WTC11 (cell line): ENCODE data around the gene RRAD. TPM values are rescaled to one million over a fixed set of nuclear protein-coding genes. Genes with fewer than 3 reads are reported as not detected.
A peak's percentile ranks its signal among the peaks of the same experiment; 100 is the strongest.

Source experiments
- ATAC-seq: fragments of 200-7000 bp; cut with Tn5 transposase; 2 replicates; pipeline ENCODE4 v1.10.0; 2021; ENCODE audit warnings: mild to moderate bottlenecking, moderate library complexity
- CTCF ChIA-PET: fragments of 300-600 bp; sonication (Branson Sonifier 250); formaldehyde crosslinking; loops from one replicate; lab custom pipeline; 2021; ENCODE audit warnings: antibody characterized with exemption; lab: Charles Lee
- POLR2A ChIA-PET: fragments of 350-600 bp; sonication (Branson Sonifier 250); formaldehyde crosslinking; loops from one replicate; lab custom pipeline; 2021; ENCODE audit warnings: antibody characterized with exemption; lab: Charles Lee
- DNase-seq: peaks from one replicate; pipeline ENCODE4 v3.0.0; 2021; ENCODE audit warnings: low spot score
- H3K27ac Mint-ChIP-seq: 2 replicates; pipeline ENCODE4 v1.8.0; 2021; ENCODE audit warnings: mixed read lengths
- H3K27me3 Mint-ChIP-seq: 2 replicates; pipeline ENCODE4 v1.8.0; 2021; ENCODE audit warnings: low read depth, mild to moderate bottlenecking, moderate library complexity, mixed read lengths
- H3K36me3 Mint-ChIP-seq: 2 replicates; pipeline ENCODE4 v1.8.0; 2021; ENCODE audit warnings: mixed read lengths
- H3K4me1 Mint-ChIP-seq: 2 replicates; pipeline ENCODE4 v1.8.0; 2022; ENCODE audit warnings: mixed read lengths
- H3K4me3 Mint-ChIP-seq: 2 replicates; pipeline ENCODE4 v1.8.0; 2021; ENCODE audit warnings: mild to moderate bottlenecking, moderate library complexity, mixed read lengths
- H3K9me3 Mint-ChIP-seq: 2 replicates; pipeline ENCODE4 v1.8.0; 2021; ENCODE audit warnings: mixed read lengths
- CBFB ChIP-seq: sonication (generic); formaldehyde crosslinking; IDR thresholded peaks from 2 replicates; pipeline ENCODE4 v1.8.1; 2022; ENCODE audit warnings: mild to moderate bottlenecking, low read depth, missing genetic modification reagents
- FOXJ3 ChIP-seq: sonication (generic); formaldehyde crosslinking; IDR thresholded peaks from 2 replicates; pipeline ENCODE4 v1.9.0; 2021; ENCODE audit warnings: missing genetic modification reagents, mild to moderate bottlenecking, borderline replicate concordance
- FOXK1 ChIP-seq: sonication (generic); formaldehyde crosslinking; IDR thresholded peaks from 2 replicates; pipeline ENCODE4 v1.8.0; 2022; ENCODE audit warnings: mild to moderate bottlenecking, moderate library complexity, missing genetic modification reagents
- GABPB1 ChIP-seq: sonication (generic); formaldehyde crosslinking; IDR thresholded peaks from 2 replicates; pipeline ENCODE4 v1.8.1; 2023; ENCODE audit warnings: mild to moderate bottlenecking, missing genetic modification reagents
- NFATC4 ChIP-seq: fragments of 250-450 bp; sonication (Bioruptor Pico); IDR thresholded peaks from 2 replicates; pipeline ENCODE4 v1.9.0; 2021; ENCODE audit warnings: mild to moderate bottlenecking
- NFE2L1 ChIP-seq: sonication (generic); formaldehyde crosslinking; IDR thresholded peaks from 2 replicates; pipeline ENCODE4 v1.8.1; 2023; ENCODE audit warnings: missing genetic modification reagents
- RORB ChIP-seq: fragments of 250-450 bp; sonication (Bioruptor Pico); IDR thresholded peaks from 2 replicates; pipeline ENCODE4 v1.9.0; 2021; ENCODE audit warnings: mild to moderate bottlenecking
- TEAD1 ChIP-seq: sonication (generic); formaldehyde crosslinking; IDR thresholded peaks from 2 replicates; pipeline ENCODE4 v1.8.0; 2022; ENCODE audit warnings: mild to moderate bottlenecking, missing genetic modification reagents
- ZNF396 ChIP-seq: fragments of 250-450 bp; sonication (Bioruptor Pico); IDR thresholded peaks from 2 replicates; pipeline ENCODE4 v1.8.0; 2021; ENCODE audit warnings: mild to moderate bottlenecking, moderate library complexity, borderline replicate concordance
- ZNF423 ChIP-seq: fragments of 250-450 bp; sonication (Bioruptor Pico); IDR thresholded peaks from 2 replicates; pipeline ENCODE4 v2.1.2; 2022; ENCODE audit warnings: mild to moderate bottlenecking, moderate library complexity
- ZNF671 ChIP-seq: fragments of 250-450 bp; sonication (Bioruptor Pico); IDR thresholded peaks from 2 replicates; pipeline ENCODE4 v1.8.0; 2021; ENCODE audit warnings: mild to moderate bottlenecking
- total RNA-seq: library from RNA; stranded (reverse); gene quantifications from 3 replicates; pipeline ENCODE4 v1.2.3, GENCODE V29; 2021
- TF ChIP-seq, protein P1 (sequence below): sonication (generic); formaldehyde crosslinking; IDR thresholded peaks from 2 replicates; pipeline ENCODE4 v1.8.0; 2023; ENCODE audit warnings: mild to moderate bottlenecking, missing genetic modification reagents
- TF ChIP-seq, protein P2 (sequence below): sonication (generic); formaldehyde crosslinking; IDR thresholded peaks from 2 replicates; pipeline ENCODE4 v1.8.0; 2022; ENCODE audit warnings: missing genetic modification reagents
- TF ChIP-seq, protein P3 (sequence below): fragments of 250-450 bp; sonication (Bioruptor Pico); IDR thresholded peaks from 2 replicates; pipeline ENCODE4 v1.9.0; 2021; ENCODE audit warnings: mild to moderate bottlenecking
- TF ChIP-seq, protein P4 (sequence below): fragments of 250-450 bp; sonication (Bioruptor Pico); IDR thresholded peaks from 2 replicates; pipeline ENCODE4 v1.9.0; 2021; ENCODE audit warnings: moderate library complexity, mild to moderate bottlenecking, inconsistent platforms, borderline replicate concordance
- TF ChIP-seq, protein P5 (sequence below): sonication (generic); formaldehyde crosslinking; IDR thresholded peaks from 2 replicates; pipeline ENCODE4 v1.8.0; 2023; ENCODE audit warnings: missing genetic modification reagents

The RRAD gene
- total RNA-seq, 1 experiment from 2014 or later, result 0.52 TPM

DNA sequence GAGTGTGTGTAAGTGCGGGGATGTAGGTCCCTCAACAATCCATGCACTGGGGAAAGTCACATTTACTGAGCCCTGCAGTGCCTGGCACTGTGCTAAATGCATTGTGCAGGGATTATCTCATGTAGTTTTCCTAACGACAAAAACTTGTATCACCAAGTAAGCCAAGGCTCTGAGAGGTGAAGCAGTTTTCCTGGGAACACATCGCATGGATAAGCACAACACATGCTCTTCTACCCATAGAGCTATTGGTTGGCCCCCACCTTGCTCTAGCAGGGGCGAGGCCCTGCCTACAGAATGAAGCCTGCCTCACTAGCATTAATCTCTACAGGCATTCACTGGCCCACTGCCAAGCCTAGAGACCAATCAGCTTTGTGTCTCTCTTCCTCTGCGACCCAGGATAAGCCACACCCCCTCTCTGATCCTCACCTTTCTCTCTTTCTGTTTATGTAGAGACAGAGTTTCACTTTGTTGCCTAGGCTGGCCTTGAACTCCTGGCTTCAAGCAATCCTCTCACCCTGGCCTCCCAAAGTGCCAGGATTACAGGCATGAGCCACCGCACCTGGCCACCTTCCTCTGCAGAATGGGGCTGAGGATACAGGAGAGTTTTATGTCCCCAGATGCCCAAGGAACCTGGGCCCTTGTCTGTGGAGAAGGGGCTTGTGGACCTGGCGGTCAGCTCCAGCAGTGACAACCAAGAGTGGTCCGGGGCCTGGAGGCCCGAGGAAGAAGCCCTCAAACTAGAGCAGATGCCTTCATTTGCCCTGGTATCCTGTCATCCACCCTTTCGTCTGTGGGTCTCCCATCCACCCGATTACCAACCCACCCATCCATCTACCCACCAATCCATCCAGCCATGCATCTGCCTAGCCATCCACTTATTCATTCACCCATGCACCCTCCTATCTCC lies 19.4 kb downstream of the RRAD start:
- ChIA-PET CTCF (interaction anchor here (0.7 to 5.4 kb wide), 8 partner anchors 11 to 263 kb away, joined by 3 to 57 read pairs (median 4); partner anchors contain the start of genes CES3, NAE1 and RRAD), POLR2A (no interaction called here)
- ATAC-seq, result peak; percentile 90
- Mint-ChIP-seq H3K36me3 (no peaks in the 10 kb centered on the region), H3K9me3 (no peaks in the 10 kb centered on the region), H3K27me3 (peaks cover 15% of the 10 kb centered on the region), H3K4me3 (no peak overlapping the region), H3K4me1 (peaks cover 5% of the 10 kb centered on the region; the same call in 1 of the 2 replicates), H3K27ac (peak overlapping the region; percentile 88)
- peak; percentile 55 for DNase-seq
- TF ChIP-seq GABPB1 (CRISPR knock-in tag) (peak; percentile 29; the same call in 1 of the 2 replicates), FOXK1 (CRISPR knock-in tag) (no peak), TEAD1 (CRISPR knock-in tag) (no peak)

DNA sequence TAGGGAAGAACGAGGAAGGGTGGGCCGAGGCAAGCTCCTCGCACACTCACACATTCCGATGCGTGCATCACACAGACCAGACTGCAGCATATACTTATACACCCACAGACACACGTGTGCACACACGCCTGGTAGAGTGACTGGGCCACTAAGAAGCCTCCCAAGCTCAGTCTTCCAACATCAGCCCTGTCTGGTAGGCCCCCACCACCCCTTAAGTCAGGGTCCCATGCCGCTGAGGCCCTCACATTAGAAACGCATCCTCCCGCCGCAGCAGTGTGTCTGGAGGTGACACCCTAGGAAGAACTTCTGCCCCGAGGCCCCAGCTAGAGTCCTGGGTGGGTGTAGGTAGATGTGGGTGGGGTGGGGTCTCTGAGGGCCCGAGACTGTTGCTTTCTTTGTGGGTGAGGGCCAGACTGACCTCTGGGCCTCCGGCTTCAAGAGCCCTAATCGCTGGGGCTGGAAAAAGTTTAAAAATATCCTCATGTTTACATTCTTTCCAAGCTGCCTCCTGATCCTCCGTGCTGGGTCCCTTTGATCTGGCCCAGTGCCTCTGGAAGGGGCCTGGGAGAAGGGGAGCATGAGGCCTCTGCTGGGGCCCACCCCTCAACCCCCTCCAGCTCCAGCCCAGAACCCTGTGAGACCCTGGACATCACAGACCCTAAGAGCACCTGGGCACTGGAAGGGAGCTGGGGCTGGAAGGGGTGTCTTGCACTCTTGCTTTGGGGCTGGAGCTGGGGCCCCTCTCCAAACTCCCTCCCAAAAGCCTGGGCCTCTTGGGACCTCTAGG lies 20.3 kb downstream of the RRAD start:
- ChIA-PET POLR2A (no interaction called here), CTCF (interaction anchor here (0.7 to 5.4 kb wide), 11 partner anchors 10 to 264 kb away, joined by 3 to 57 read pairs (median 4); partner anchors contain the start of genes CDH16, CES3, NAE1 and RRAD)
- TF ChIP-seq ZNF671, result no peak
- TF ChIP-seq NFATC4, result no peak
- TF ChIP-seq GABPB1 (CRISPR knock-in tag), result 0 out of 2 replicates have a peak, but pooled peaks have one; percentile 28
- no peak for TF ChIP-seq ZNF396
- peaks cover 15% of the 10 kb centered on the region for H3K27me3 Mint-ChIP-seq
- no peaks in the 10 kb centered on the region for H3K36me3 Mint-ChIP-seq
- no peak overlapping the region for H3K4me3 Mint-ChIP-seq
- ATAC-seq, result no peak
- H3K9me3 Mint-ChIP-seq, result no peaks in the 10 kb centered on the region
- H3K27ac Mint-ChIP-seq, result no peak overlapping the region
- DNase-seq, result no peak
- peaks cover 6% of the 10 kb centered on the region for H3K4me1 Mint-ChIP-seq

DNA sequence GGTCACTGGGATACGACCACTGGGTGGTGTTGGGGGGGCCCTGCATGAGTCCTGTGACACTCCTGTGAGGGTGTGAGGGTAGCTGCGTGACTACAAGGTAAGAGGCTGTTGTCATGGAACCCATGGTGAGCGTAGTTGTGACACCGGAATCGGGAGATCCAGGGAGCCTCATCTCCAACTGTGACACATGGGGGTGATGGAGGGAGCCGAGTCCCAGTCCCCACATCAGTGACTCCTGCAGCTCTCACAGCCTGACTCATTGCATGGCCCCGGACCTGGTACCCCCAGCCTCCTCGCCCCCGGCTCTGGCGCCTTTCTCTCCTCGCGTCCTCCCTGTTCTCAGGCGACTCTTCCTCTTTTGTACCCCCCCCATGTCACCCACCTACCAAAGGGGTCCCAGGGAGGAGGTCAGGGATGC lies 20.9 kb downstream of the RRAD start:
- CTCF ChIA-PET, result interaction anchor here (0.9 to 5.4 kb wide), 5 partner anchors 9 to 37 kb away, joined by 3 to 57 read pairs (median 10); partner anchors contain the start of genes CDH16 and RRAD
- DNase-seq, result no peak
- POLR2A ChIA-PET, result no interaction called here

DNA sequence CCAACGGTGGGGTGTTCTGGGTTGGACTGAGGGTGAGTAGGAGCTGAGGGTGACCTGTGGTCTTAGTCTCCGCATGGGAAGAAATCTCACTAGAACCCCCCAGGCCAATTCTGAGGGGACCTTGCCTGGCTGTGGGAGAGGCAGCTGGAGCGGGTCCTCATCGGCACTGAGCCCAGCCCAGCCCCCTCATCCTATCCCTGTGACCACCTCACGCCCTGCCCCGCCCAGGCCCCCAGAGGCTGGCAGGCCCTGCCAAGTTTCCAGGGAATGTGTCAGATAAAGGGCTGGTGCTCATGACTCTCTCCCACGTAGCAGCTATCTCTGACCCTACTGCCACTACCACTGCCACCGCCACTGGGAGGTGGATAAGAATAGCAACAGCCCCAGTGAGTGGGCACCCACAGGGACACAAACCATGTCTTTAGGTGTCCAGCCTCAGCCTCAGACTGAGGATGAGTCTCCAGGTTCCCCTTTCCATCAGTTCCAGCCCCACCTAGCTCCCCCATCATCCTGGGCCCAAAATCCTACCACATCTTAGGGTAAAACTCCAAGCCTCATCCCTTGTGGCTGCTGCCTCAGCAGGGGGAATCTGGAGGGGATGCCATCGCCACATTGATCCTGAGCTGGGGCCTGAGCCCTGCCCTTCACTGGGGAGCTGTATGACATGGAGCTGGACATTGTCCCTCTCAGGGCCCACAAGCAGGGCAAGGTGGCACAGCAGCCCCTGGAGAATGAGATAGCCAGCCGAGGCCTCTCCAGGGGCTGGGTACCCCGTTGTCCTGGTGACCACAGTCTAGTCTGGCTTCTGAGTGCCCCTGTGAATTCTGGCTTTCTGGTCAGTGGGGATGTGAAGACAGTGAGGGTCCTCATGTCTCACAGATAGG lies 21.5 kb downstream of the RRAD start:
- ATAC-seq, result no peak
- ChIA-PET CTCF (interaction anchor here (0.9 to 5.4 kb wide), 7 partner anchors 9 to 73 kb away, joined by 3 to 57 read pairs (median 6); partner anchors contain the start of genes CDH16, NAE1 and RRAD), POLR2A (no interaction called here)
- H3K27ac Mint-ChIP-seq, result no peak overlapping the region
- peaks cover 13% of the 10 kb centered on the region for H3K4me1 Mint-ChIP-seq
- peaks cover 12% of the 10 kb centered on the region for H3K27me3 Mint-ChIP-seq
- no peaks in the 10 kb centered on the region for H3K36me3 Mint-ChIP-seq
- no peak for DNase-seq
- no peak overlapping the region for H3K4me3 Mint-ChIP-seq
- H3K9me3 Mint-ChIP-seq, result no peaks in the 10 kb centered on the region
- TF ChIP-seq, protein P1, sequence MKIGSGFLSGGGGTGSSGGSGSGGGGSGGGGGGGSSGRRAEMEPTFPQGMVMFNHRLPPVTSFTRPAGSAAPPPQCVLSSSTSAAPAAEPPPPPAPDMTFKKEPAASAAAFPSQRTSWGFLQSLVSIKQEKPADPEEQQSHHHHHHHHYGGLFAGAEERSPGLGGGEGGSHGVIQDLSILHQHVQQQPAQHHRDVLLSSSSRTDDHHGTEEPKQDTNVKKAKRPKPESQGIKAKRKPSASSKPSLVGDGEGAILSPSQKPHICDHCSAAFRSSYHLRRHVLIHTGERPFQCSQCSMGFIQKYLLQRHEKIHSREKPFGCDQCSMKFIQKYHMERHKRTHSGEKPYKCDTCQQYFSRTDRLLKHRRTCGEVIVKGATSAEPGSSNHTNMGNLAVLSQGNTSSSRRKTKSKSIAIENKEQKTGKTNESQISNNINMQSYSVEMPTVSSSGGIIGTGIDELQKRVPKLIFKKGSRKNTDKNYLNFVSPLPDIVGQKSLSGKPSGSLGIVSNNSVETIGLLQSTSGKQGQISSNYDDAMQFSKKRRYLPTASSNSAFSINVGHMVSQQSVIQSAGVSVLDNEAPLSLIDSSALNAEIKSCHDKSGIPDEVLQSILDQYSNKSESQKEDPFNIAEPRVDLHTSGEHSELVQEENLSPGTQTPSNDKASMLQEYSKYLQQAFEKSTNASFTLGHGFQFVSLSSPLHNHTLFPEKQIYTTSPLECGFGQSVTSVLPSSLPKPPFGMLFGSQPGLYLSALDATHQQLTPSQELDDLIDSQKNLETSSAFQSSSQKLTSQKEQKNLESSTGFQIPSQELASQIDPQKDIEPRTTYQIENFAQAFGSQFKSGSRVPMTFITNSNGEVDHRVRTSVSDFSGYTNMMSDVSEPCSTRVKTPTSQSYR, result no peak
- TF ChIP-seq FOXJ3 (CRISPR knock-in tag) (no peak), NFATC4 (no peak), RORB (CRISPR knock-in tag) (no peak), NFE2L1 (no peak), CBFB (no peak)
- TF ChIP-seq, protein P2, sequence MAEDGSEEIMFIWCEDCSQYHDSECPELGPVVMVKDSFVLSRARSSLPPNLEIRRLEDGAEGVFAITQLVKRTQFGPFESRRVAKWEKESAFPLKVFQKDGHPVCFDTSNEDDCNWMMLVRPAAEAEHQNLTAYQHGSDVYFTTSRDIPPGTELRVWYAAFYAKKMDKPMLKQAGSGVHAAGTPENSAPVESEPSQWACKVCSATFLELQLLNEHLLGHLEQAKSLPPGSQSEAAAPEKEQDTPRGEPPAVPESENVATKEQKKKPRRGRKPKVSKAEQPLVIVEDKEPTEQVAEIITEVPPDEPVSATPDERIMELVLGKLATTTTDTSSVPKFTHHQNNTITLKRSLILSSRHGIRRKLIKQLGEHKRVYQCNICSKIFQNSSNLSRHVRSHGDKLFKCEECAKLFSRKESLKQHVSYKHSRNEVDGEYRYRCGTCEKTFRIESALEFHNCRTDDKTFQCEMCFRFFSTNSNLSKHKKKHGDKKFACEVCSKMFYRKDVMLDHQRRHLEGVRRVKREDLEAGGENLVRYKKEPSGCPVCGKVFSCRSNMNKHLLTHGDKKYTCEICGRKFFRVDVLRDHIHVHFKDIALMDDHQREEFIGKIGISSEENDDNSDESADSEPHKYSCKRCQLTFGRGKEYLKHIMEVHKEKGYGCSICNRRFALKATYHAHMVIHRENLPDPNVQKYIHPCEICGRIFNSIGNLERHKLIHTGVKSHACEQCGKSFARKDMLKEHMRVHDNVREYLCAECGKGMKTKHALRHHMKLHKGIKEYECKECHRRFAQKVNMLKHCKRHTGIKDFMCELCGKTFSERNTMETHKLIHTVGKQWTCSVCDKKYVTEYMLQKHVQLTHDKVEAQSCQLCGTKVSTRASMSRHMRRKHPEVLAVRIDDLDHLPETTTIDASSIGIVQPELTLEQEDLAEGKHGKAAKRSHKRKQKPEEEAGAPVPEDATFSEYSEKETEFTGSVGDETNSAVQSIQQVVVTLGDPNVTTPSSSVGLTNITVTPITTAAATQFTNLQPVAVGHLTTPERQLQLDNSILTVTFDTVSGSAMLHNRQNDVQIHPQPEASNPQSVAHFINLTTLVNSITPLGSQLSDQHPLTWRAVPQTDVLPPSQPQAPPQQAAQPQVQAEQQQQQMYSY (CRISPR knock-in tag), result no peak

More for the DNA sequence above, 20.9 kb downstream of the RRAD start:
- Mint-ChIP-seq H3K36me3 (no peaks in the 10 kb centered on the region), H3K27ac (no peak overlapping the region), H3K4me3 (no peak overlapping the region), H3K9me3 (no peaks in the 10 kb centered on the region), H3K27me3 (peaks cover 12% of the 10 kb centered on the region), H3K4me1 (peaks cover 13% of the 10 kb centered on the region)
- no peak for ATAC-seq
- TF ChIP-seq, protein P3, sequence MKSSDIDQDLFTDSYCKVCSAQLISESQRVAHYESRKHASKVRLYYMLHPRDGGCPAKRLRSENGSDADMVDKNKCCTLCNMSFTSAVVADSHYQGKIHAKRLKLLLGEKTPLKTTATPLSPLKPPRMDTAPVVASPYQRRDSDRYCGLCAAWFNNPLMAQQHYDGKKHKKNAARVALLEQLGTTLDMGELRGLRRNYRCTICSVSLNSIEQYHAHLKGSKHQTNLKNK (CRISPR knock-in tag), result no peak
- TF ChIP-seq ZNF423 (CRISPR knock-in tag), result no peak
- TF ChIP-seq, protein P4, sequence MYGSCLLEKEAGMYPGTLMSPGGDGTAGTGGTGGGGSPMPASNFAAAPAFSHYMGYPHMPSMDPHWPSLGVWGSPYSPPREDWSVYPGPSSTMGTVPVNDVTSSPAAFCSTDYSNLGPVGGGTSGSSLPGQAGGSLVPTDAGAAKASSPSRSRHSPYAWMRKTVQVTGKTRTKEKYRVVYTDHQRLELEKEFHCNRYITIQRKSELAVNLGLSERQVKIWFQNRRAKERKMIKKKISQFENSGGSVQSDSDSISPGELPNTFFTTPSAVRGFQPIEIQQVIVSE, result no peak
- no peak for TF ChIP-seq CBFB
- TF ChIP-seq, protein P5, sequence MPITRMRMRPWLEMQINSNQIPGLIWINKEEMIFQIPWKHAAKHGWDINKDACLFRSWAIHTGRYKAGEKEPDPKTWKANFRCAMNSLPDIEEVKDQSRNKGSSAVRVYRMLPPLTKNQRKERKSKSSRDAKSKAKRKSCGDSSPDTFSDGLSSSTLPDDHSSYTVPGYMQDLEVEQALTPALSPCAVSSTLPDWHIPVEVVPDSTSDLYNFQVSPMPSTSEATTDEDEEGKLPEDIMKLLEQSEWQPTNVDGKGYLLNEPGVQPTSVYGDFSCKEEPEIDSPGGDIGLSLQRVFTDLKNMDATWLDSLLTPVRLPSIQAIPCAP (CRISPR knock-in tag), result no peak
